ENCODE measurements around the gene GP5. TPM values are rescaled to one million over a fixed set of nuclear protein-coding genes. Genes with fewer than 3 reads are reported as not detected.
A peak's percentile ranks its signal among the peaks of the same experiment; 100 is the strongest.

GP5 gene
- total and polyA plus RNA-seq, 2 of the 13 experiments (the other 11 are each of a cell fraction or from before 2014, with no cell fraction given): not detected

DNA sequence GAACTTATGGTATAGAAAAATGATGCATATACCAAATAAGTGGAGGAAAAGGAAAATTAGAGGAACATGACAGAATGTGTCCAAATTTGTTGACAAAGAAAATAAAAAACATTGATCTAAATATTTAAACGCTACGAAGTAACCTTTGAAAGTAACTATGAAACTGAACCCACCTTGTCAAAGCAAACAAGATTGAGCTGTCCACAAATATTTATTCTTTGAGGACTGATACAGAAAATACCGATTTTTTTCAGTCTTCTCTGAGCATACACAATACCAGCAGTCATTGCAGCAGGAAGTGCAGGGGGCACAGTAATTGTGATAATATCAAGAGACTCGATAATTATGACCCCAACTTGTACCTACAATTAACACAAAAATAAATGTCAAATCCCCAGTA lies 47.7 kb upstream of the GP5 start (continued):
- TF ChIP-seq ZNF407 (CRISPR knock-in tag; IDR thresholded peaks at IDR 0.05; ENCODE audit: not compliant biosample characterization) (no peak), ZNF547 (CRISPR knock-in tag; IDR thresholded peaks at IDR 0.05) (no peak), RBFOX2 (IDR thresholded peaks at IDR 0.05; ENCODE audit: low read depth, low read length) (no peak), SMAD9 (CRISPR knock-in tag; IDR thresholded peaks at IDR 0.05) (no peak), DMAP1 (CRISPR knock-in tag; IDR thresholded peaks at IDR 0.05) (no peak), ELF4 (CRISPR knock-in tag; IDR thresholded peaks at IDR 0.05; ENCODE audit: borderline replicate concordance) (no peak), SNAPC2 (CRISPR knock-in tag; IDR thresholded peaks at IDR 0.05) (no peak), ZNF510 (CRISPR knock-in tag; IDR thresholded peaks at IDR 0.05; ENCODE audit: low read depth) (no peak), ATF6 (CRISPR knock-in tag; conservative IDR thresholded peaks at IDR 0.05) (no peak), NR1H2 (CRISPR knock-in tag; IDR thresholded peaks at IDR 0.05; ENCODE audit: borderline replicate concordance, low read depth) (no peak), ZBTB3 (CRISPR knock-in tag; IDR thresholded peaks at IDR 0.05; ENCODE audit: borderline replicate concordance, low read depth) (no peak), NFYB (CRISPR knock-in tag; IDR thresholded peaks at IDR 0.05) (no peak), SOX13 (IDR thresholded peaks at IDR 0.05) (no peak), SOX13 (CRISPR knock-in tag; conservative IDR thresholded peaks at IDR 0.05 in 1 of 2, IDR thresholded peaks at IDR 0.05 in 1 of 2) (peak in 1 of 2 experiments; percentile 61; a peak in 2 of 4 replicates)
- TF ChIP-seq, protein P1, sequence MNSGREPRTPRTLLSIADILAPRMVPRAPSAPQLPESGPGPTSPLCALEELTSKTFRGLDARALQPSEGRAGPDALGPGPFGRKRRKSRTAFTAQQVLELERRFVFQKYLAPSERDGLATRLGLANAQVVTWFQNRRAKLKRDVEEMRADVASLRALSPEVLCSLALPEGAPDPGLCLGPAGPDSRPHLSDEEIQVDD (CRISPR knock-in tag; IDR thresholded peaks at IDR 0.05; ENCODE audit: borderline replicate concordance): no peak
- TF ChIP-seq, protein P2, sequence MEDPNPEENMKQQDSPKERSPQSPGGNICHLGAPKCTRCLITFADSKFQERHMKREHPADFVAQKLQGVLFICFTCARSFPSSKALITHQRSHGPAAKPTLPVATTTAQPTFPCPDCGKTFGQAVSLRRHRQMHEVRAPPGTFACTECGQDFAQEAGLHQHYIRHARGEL (CRISPR knock-in tag; IDR thresholded peaks at IDR 0.05): no peak
- TF ChIP-seq, protein P3, sequence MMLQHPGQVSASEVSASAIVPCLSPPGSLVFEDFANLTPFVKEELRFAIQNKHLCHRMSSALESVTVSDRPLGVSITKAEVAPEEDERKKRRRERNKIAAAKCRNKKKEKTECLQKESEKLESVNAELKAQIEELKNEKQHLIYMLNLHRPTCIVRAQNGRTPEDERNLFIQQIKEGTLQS (CRISPR knock-in tag; IDR thresholded peaks at IDR 0.05): no peak
